GM21367 (cell line): Measurements from ENCODE around the gene CDKN1C.
A peak's percentile ranks its signal among the peaks of the same experiment; 100 is the strongest.
"Not testable (repeated sequence)": the region's sequence is repeated elsewhere in the genome, so short reads cannot be mapped to it uniquely, and the experiment has no call there.

Source experiments
- ATAC-seq: cut with Tn5 transposase; IDR thresholded peaks from one replicate; pipeline ENCODE4 v1.9.1; 2021; ENCODE audit not compliant: unreplicated experiment

Gene CDKN1C

DNA sequence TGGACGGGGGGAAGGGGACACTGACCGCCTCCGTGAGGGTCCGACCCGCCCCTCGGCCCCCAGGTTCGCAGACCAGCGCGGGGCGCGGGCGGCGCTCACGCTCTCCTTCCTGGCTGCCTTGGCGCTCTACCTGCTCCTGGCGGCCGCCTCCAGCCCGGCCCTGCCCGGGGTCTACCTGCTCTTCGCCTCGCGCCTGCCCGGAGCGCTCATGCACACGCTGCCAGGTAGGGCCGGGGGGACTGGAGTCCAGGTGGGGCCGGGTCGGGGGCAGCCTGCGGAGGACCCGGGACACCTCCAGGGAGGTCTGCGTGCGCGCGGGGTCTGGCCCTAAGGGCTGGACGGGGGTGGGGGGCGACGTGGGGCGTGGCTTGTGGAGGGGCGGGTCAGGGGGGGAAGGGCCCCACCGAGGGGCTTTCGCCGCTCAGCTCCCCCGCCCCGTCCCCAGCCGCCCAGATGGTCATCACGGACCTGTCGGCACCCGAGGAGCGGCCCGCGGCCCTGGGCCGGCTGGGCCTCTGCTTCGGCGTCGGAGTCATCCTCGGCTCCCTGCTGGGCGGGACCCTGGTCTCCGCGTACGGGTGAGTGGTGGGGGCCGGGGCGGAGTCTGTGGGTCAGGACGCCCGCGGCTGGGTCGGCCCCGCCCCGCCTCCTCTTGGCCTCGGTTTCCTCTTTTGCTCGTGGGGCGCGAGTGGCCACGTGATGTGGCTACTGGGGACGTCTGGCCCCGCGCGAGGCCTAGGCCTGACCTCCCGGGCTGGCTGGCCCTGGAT lies 23.7 kb upstream of the CDKN1C start:
- no peak for ATAC-seq

DNA sequence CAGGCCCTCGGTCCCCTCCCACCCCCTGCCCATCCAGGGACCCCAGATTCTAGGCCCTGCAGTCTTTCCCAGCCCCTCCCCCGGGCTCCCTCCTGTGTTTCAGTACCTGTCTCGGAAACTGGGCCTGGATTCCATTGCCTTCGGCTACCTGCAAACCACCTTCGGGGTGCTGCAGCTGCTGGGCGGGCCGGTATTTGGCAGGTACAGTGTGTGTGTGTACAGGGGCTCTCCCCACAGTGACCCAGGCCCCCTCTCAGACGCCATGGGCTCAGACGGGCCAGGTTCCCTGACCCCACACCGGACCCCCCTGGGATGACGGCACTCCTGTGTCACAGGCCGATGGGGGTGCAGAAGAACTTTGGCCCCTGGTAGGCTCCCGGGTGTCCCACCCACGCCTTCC lies 22.6 kb upstream of the CDKN1C start:
- ATAC-seq: no peak

- not testable (repeated sequence) for ATAC-seq
Observed at GRCh38 chr11:2905299-2905698, 19.7 kb upstream of the CDKN1C start.

DNA sequence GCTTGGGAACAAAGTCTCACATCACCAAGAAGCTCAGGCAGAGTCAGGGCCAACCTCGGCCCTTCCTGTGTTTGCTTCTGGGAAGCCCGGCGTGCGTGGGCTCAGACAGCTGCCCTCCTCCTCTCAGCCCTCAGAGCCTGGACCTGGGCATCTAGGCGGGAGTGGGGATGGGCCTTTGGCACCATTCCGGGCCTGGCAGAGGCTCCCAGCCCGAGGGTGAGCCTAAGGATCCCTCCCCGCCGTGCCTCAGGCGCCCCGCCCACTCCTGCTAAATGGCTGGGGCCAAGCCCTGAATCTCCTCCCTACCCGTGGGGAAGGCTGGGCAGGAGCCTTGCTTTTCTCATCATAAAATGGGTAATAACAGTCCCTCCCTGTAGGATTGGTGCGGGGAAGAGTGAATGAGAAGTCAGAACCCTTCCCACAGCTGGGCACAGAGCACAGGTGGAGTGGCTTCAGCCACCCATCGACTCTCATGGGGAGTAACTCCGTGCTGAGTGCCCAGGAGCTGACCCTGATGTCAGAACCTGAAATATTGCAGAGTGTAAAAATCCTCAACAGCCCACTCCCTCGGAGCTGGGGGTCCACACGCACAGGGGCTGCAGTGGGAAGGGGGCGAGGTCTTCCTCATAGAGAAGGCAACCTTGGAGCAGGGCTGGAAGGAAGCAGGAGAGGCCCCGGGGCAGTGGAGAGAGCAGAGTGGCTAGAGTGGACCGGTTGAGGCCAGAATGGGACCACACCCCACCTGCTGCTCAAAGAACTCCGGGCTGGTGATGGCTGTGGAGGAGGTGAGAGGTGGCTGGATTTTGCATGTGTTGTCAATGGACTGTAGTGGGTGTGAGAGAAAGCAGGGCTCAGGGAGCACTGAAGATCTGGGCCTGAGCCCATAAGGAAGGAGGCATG lies 18.8 kb upstream of the CDKN1C start:
- ATAC-seq: no peak

DNA sequence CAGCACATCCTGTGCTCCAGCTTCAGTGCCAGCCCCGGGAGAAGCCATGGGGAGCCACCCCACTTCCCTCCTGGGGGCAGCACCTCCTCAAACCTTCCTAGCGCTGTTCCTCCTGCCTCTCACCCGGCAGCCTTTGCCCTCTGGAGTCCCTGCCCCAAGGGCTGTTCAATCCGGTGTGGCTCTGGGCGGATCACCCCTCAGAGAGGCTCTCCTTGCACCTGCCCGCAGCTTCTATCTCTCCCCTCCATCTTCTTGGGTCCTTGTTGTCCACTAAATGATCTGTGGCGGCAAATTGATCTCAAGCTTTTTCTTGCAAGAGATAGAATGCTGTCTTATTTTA lies 18.1 kb upstream of the CDKN1C start:
- ATAC-seq: no peak

- no peak for ATAC-seq
Observed at GRCh38 chr11:2902784-2903671, 17.5 kb upstream of the CDKN1C start.

- peak; percentile 94 for ATAC-seq
Observed at GRCh38 chr11:2901854-2902783, 16.5 kb upstream of the CDKN1C start.

DNA sequence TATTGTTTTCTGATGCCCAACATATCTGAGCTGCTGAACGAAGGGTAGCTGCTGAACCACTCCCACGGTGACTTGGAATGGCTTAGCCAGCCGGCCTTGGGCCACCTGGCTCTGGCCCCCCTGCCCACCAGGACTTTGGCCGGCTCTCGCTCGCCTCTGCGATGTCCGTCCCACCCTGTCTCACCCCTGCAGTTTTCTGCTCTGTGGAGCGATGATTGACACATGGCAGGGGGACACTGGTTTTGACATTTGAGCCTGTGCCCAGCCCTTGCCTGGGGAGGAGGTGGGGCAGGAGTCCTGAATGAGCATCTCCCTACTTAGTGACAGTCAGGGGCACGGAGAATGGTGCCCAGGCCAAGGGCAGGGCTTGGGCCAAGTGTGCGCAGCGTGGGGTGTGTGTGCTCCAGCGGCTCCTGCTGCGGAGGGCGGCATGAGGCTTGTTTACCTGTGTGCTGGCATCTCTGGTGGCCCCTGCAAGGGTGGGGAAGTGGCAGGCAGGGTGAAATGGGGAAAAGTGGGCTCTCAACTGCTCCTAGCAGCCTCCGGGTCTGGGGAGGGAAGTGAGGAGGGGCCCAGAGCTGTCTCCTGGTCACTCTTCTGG lies 15.7 kb upstream of the CDKN1C start:
- ATAC-seq: no peak

DNA sequence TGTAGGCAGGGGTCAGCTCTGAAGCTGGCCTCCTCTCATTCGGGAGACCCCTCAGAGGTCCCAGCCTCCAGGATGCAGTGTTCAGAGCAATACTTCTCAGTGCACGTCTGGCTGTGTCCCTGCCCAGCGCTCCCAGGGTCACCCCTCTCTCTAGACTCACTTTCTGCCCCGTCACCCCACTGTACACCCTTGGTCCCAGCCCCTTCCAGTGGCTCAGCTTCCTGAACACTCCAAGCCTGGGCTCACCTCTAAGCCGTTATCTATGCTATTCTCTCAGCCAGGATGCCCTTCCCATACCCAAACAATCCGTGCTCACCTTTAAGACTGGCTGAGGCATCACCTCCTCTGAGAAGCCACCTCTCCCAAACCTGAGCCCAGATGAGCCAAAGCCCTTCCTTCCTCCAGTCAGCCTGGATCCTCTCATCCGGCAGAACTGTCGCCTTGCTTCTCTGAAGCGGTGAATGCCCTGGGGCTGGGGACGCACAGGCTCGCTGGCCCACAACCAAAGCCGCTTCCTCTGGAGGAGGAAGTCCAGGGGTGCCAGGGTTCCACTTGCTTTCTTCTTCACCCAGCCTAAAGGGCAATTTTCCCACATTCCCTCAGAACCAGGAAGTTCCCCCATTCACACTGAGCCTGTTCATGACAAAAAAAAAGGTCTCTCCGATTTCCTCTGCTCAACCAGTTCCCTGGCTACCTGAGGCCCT lies 13.7 kb upstream of the CDKN1C start:
- ATAC-seq: no peak

- no peak for ATAC-seq
Observed at GRCh38 chr11:2898366-2899079, 12.9 kb upstream of the CDKN1C start.

DNA sequence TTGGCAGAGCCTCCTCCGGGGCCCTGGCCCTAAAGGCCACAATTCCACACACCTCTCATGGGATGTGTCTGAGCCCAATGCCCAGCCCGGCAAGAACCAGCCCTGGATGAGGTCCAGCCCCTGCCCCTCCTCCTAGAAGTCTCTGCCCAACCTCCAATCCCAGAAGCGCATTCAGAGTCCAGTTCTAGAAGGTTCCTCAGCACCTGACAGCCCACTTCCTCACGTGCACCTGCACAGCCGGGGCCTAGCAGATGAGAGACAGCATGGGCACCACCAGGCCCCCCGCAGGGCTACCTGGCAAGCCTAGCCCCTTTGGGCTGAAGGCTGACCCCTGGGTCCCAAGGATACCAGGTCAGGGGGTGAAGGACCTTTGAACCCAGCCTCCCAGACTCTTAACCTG lies 11.5 kb upstream of the CDKN1C start:
- no peak for ATAC-seq

- no peak for ATAC-seq
Observed at GRCh38 chr11:2896047-2896446, 10.5 kb upstream of the CDKN1C start.

- ATAC-seq: no peak
Observed at GRCh38 chr11:2893935-2894334, 8.4 kb upstream of the CDKN1C start.

DNA sequence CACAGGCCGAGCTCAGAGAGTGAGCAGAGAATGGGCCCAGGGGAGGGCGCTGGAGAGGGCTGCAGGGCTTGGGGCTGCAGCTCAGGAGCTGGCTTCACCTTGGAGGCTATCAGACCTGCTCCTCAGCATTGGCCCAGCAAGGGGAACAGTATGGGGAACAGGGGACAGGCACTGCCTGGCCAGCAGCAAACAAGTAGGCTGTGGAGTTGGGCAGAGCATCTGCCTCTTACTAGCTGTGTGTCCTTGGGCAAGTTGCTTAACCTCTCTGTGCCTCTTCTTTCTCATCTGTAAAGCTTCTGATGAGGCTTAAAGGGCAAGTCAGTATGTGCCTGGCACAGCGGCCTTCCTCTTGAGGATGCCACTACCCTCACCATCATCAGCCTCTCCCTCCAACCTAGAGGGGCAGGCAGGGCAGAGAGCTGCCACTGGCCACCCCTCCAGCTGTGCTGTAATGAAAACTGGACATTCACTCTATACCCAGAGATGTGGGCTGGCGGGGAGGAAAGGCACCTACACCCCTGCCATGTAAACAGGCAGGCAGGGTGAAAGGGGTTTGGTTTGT lies 7.5 kb upstream of the CDKN1C start:
- no peak for ATAC-seq

DNA sequence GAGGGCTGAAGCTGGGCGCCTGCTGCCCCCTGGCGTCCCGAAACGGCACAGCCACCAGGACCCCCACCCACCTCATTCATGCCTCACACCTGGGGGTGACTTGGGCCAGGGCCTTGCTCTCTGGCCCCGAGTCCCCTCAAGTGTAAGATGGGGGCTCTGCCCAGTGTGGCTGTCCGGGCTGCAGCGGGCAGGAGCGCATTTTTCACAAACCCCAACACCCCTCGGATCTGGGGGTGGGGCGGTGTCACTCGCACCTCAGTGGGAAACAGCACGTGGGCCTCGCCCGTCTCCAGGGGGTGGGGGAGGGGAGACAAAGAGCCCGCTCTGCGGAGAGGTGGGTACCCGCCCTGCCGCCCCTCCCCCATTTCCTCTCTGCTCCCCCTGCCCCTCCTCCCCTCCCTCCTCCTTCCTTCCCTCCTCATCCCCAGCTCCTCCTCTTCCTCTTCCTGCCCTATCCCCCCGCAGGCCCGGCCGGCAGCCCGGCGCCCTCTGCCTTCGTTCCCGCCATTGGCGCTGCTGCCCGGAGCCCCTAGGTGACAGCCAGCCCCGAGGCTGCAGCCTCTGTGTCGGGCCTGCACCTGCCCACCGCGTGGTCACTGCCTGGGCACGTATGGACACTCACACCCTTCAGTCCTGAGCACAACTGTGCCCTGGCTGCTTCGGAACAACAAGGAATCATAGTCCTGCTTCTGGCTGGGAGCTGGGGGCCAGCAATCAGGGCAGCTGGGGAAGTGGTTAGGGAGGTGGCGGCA lies 6.8 kb upstream of the CDKN1C start:
- ATAC-seq: no peak

- no peak for ATAC-seq
Observed at GRCh38 chr11:2891326-2892214, 6.0 kb upstream of the CDKN1C start.
